RWPE2 (cell line): Measurements from ENCODE around the gene SCAF1.
A peak's percentile ranks its signal among the peaks of the same experiment; 100 is the strongest.

ENCODE experiments used
- ATAC-seq: fragments of 200-7000 bp; cut with Tn5 transposase; 3 replicates; pipeline ENCODE4 v1.9.1; 2021; ENCODE audit warnings: low read depth
- DNase-seq: peaks from one replicate; pipeline ENCODE4 v3.0.0-alpha.2; 2020; ENCODE audit warnings: low spot score
- H3K27ac ChIP-seq: fragments of 450-650 bp; 2 replicates; pipeline ENCODE4 v1.5.1; 2017; ENCODE audit warnings: mild to moderate bottlenecking; ENCODE audit not compliant: poor library complexity, severe bottlenecking
- H3K27me3 ChIP-seq: fragments of 250-450 bp; sonication (Bioruptor Pico); 2 replicates; pipeline ENCODE4 v1.5.1; 2021; ENCODE audit warnings: mild to moderate bottlenecking, moderate library complexity; ENCODE audit not compliant: insufficient read depth, poor library complexity, severe bottlenecking
- H3K36me3 ChIP-seq: fragments of 250-450 bp; sonication (Bioruptor Pico); 2 replicates; pipeline ENCODE4 v1.5.1; 2020; ENCODE audit warnings: low read depth, mild to moderate bottlenecking, moderate library complexity
- H3K4me1 ChIP-seq: fragments of 250-450 bp; sonication (Bioruptor Pico); 2 replicates; pipeline ENCODE4 v1.5.1; 2021; ENCODE audit warnings: mild to moderate bottlenecking, moderate library complexity; ENCODE audit not compliant: insufficient read depth, poor library complexity, severe bottlenecking
- H3K4me3 ChIP-seq: fragments of 250-450 bp; sonication (Bioruptor Pico); 2 replicates; pipeline ENCODE4 v1.5.1; 2021; ENCODE audit warnings: mild to moderate bottlenecking, moderate library complexity; ENCODE audit not compliant: severe bottlenecking
- H3K9me3 ChIP-seq: fragments of 250-450 bp; sonication (Bioruptor Pico); 2 replicates; pipeline ENCODE4 v1.5.1; 2021; ENCODE audit warnings: mild to moderate bottlenecking, moderate library complexity; ENCODE audit not compliant: severe bottlenecking
- TF ChIP-seq, protein P1 (sequence below): fragments of 450-650 bp; IDR thresholded peaks from one replicate; pipeline ENCODE4 v1.5.1; 2017; ENCODE audit warnings: mild to moderate bottlenecking, moderate library complexity; ENCODE audit not compliant: poor library complexity, severe bottlenecking

The SCAF1 gene

GRCh38 chr19:49699364-49699763 lies 57.4 kb downstream of the SCAF1 start:
- no peak overlapping the region for H3K27ac ChIP-seq
- no peak for DNase-seq
- TF ChIP-seq, protein P1, sequence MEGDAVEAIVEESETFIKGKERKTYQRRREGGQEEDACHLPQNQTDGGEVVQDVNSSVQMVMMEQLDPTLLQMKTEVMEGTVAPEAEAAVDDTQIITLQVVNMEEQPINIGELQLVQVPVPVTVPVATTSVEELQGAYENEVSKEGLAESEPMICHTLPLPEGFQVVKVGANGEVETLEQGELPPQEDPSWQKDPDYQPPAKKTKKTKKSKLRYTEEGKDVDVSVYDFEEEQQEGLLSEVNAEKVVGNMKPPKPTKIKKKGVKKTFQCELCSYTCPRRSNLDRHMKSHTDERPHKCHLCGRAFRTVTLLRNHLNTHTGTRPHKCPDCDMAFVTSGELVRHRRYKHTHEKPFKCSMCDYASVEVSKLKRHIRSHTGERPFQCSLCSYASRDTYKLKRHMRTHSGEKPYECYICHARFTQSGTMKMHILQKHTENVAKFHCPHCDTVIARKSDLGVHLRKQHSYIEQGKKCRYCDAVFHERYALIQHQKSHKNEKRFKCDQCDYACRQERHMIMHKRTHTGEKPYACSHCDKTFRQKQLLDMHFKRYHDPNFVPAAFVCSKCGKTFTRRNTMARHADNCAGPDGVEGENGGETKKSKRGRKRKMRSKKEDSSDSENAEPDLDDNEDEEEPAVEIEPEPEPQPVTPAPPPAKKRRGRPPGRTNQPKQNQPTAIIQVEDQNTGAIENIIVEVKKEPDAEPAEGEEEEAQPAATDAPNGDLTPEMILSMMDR: no peak
- no peaks in the 10 kb centered on the region for H3K9me3 ChIP-seq
- H3K27me3 ChIP-seq: no peaks in the 10 kb centered on the region
- ATAC-seq: no peak
- H3K4me3 ChIP-seq: no peak overlapping the region
- no peaks in the 10 kb centered on the region for H3K4me1 ChIP-seq
- H3K36me3 ChIP-seq: no peaks in the 10 kb centered on the region

DNA sequence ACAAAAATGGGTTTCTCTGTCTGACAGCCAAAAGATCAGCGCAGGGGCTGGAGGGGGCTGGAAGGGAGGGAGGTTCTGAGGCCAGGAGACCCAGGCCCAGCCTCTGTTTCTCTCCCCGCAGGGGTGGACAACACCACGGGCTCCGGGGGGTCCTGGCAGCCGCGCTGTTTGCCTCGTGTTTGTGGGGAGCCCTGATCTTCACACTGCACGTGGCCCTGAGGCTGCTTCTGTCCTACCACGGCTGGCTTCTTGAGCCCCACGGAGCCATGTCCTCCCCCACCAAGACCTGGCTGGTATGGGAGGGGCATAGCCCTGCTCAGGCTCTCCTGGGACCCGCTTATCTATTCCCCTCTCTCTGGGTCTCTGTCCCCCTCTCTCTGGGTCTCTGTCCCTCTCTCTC lies 58.6 kb downstream of the SCAF1 start:
- no peaks in the 10 kb centered on the region for H3K27me3 ChIP-seq
- no peaks in the 10 kb centered on the region for H3K36me3 ChIP-seq
- TF ChIP-seq, protein P1: no peak
- no peaks in the 10 kb centered on the region for H3K9me3 ChIP-seq
- H3K4me1 ChIP-seq: no peaks in the 10 kb centered on the region
- ATAC-seq (peak; percentile 40; the same call in 1 of the 3 replicates), DNase-seq (no peak)
- no peak overlapping the region for H3K4me3 ChIP-seq
- H3K27ac ChIP-seq: no peak overlapping the region

DNA sequence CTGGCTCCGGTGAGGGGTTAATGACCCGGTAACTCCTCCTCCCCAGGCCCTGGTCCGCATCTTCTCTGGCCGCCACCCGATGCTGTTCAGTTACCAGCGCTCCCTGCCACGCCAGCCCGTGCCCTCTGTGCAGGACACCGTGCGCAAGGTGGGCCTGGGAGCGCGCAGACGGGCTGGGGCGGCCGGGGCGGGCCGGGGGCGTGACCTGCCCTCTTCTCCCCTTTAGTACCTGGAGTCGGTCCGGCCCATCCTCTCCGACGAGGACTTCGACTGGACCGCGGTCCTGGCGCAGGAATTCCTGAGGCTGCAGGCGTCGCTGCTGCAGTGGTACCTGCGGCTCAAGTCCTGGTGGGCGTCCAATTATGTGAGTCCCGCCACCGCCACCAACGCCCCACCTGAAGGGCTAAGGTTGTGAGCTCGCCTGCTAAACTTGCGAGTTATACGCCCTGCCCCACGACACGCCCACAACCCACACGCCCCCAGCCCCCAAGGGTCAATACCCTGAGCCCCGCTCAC lies 59.3 kb downstream of the SCAF1 start:
- DNase-seq: no peak
- TF ChIP-seq, protein P1: no peak
- Histone ChIP-seq H3K4me1 (no peaks in the 10 kb centered on the region), H3K27ac (no peak overlapping the region), H3K36me3 (no peaks in the 10 kb centered on the region), H3K27me3 (no peaks in the 10 kb centered on the region), H3K4me3 (no peak overlapping the region), H3K9me3 (no peaks in the 10 kb centered on the region)
- no peak for ATAC-seq

GRCh38 chr19:49704888-49705642 lies 63.1 kb downstream of the SCAF1 start:
- Histone ChIP-seq H3K36me3 (no peaks in the 10 kb centered on the region), H3K9me3 (no peaks in the 10 kb centered on the region), H3K27ac (no peak overlapping the region), H3K27me3 (no peaks in the 10 kb centered on the region), H3K4me3 (no peak overlapping the region), H3K4me1 (no peaks in the 10 kb centered on the region)
- no peak for ATAC-seq
- TF ChIP-seq, protein P1: no peak
- no peak for DNase-seq

DNA sequence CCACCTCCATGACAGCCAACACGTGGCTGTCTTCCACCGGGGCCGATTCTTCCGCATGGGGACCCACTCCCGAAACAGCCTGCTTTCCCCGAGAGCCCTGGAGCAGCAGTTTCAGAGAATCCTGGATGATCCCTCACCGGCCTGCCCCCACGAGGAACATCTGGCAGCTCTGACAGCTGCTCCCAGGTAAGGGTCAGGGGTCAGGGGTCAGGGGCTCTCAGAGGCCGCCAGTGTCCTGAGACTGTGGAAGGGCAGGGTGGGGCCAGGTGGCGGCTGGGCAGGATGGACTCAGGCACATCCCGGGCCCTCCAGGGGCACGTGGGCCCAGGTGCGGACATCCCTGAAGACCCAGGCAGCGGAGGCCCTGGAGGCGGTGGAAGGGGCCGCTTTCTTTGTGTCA lies 63.9 kb downstream of the SCAF1 start:
- ATAC-seq: no peak
- no peak overlapping the region for H3K4me3 ChIP-seq
- H3K9me3 ChIP-seq: no peaks in the 10 kb centered on the region
- H3K27ac ChIP-seq: no peak overlapping the region
- H3K36me3 ChIP-seq: no peaks in the 10 kb centered on the region
- TF ChIP-seq, protein P1: no peak
- no peaks in the 10 kb centered on the region for H3K27me3 ChIP-seq
- H3K4me1 ChIP-seq: no peaks in the 10 kb centered on the region
- DNase-seq: no peak
